ENCODE data around the gene PRSS12. TPM values are rescaled to one million over a fixed set of nuclear protein-coding genes. Genes with fewer than 3 reads are reported as not detected.

PRSS12 gene
- total RNA-seq, 1 experiment from 2014 or later = 15.6 TPM

DNA sequence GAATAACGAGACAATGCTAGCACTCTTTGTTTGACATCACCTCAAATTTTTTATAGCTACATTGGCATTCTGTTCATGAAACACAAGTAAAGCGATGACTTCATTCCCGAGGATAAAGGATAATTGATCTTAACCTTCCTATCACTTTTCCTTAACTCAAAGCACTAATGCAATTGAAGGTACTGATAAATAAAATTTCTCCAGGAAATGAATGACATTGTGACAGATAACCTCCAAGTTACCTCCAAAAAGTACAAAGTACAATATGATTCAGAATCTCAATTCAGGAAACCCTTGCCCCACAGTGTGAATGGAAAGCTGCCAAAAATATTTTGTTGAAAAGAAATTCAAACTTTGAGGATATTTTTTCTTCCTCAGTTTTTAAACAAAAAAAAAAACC, 1.8 kb downstream of the PRSS12 start:
- Histone ChIP-seq H3K27me3 (replicated peaks) (peaks cover 9% of the 10 kb centered on the region), H3K9me3 (replicated peaks) (no peaks in the 10 kb centered on the region), H3K36me3 (no peaks in the 10 kb centered on the region), H3K27ac (no peak overlapping the region), H3K4me3 (no peak overlapping the region), H3K4me1 (replicated peaks) (peaks cover 14% of the 10 kb centered on the region)
- no peak for DNase-seq (ENCODE audit: low read depth in 1 of 2, low spot score in 2 of 2)

DNA sequence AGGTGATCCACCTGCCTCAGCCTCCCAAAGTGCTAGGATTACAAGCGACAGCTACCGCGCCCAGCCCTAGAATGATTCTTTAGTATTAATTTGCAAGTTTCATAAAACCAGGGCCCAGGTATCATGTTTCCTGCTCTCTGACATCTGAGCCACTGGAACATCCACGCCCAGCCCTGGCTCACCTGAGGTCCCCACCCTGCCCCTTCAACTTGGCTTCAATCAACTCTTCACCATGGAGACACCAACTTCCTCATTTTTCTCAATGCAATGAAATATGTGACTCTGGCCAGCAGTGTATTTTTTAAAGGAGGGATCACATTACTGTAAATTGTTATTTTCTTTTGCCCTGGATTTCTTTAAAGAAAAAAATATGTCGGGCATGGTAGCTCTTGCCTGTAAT, 3.9 kb downstream of the PRSS12 start:
- H3K9me3 ChIP-seq (replicated peaks) = no peaks in the 10 kb centered on the region
- no peak overlapping the region for H3K4me3 ChIP-seq
- peaks cover 14% of the 10 kb centered on the region for H3K4me1 ChIP-seq (replicated peaks)
- DNase-seq (ENCODE audit: low read depth in 1 of 2, low spot score in 2 of 2) = no peak
- no peaks in the 10 kb centered on the region for H3K36me3 ChIP-seq
- no peak overlapping the region for H3K27ac ChIP-seq
- H3K27me3 ChIP-seq (replicated peaks) = peaks cover 9% of the 10 kb centered on the region

DNA sequence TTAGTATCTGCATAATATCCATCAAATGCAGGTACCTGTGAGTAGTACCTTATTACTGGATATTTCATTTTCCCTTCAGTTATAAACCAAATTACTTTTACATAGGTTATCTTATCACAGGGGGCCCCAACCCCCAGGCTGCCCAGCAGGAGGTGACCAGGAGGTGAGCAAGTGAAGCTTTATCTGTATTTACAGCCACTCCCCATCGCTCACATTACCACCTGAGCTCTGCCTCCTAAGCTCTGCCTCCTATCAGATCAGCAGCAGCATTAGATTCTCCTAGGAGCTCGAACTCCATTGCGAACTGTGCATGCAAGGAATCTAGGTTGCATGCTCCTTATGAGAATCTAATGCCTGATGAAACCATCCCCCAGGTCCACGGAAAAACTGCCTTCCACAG, 6.3 kb downstream of the PRSS12 start:
- Histone ChIP-seq H3K27ac (no peak overlapping the region), H3K36me3 (no peaks in the 10 kb centered on the region), H3K9me3 (replicated peaks) (no peaks in the 10 kb centered on the region), H3K4me1 (replicated peaks) (no peaks in the 10 kb centered on the region; the same call in 1 of the 2 replicates), H3K4me3 (no peak overlapping the region), H3K27me3 (replicated peaks) (peaks cover under 1% of the 10 kb centered on the region; the same call in 1 of the 2 replicates)
- DNase-seq (ENCODE audit: low read depth in 1 of 2, low spot score in 2 of 2) = no peak

DNA sequence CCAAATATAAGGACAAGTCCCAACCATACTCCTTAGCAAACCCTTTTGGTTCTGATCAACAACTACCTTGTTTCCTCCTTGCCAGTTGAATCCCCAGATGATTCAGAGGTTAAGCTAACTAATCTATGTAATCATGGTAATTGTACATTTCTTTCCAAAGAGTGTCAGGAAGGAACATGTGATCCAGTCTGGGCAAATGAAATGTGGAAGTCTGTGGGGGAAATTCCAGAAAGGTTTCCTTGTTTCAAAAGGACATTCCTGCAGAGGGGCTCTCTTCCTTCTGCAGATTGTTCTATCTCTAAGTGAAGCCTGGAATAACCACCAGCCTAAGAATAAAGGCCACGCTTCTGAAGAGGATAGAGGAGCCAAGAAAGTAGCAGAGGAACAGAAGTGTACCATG, 7.0 kb downstream of the PRSS12 start:
- H3K27me3 ChIP-seq (replicated peaks) = no peaks in the 10 kb centered on the region
- H3K36me3 ChIP-seq = no peaks in the 10 kb centered on the region
- no peaks in the 10 kb centered on the region for H3K9me3 ChIP-seq (replicated peaks)
- no peaks in the 10 kb centered on the region; the same call in 1 of the 2 replicates for H3K4me1 ChIP-seq (replicated peaks)
- H3K4me3 ChIP-seq = no peak overlapping the region
- H3K27ac ChIP-seq = no peak overlapping the region
- DNase-seq (ENCODE audit: low read depth in 1 of 2, low spot score in 2 of 2) = peak in 1 of 2 experiments; percentile 4

DNA sequence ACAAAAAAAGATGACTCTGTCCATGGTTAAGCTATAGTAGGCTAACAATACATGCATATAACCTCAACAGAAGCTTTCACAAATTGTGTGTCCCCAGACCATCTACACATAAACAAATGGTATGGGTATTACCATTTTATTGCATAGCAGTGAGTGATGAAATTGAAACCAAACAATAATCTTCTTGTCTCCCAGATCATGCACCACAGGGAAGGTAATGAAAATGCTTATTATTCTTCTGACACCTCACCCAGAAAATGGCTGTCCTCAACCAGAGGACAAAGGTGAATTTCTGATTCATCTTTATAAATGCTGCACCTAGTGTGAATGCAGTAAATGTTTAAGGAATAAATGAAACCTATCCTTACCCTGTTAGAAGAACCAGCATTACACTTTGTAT, 8.0 kb downstream of the PRSS12 start:
- Histone ChIP-seq H3K36me3 (no peaks in the 10 kb centered on the region), H3K4me1 (replicated peaks) (peaks cover 1% of the 10 kb centered on the region; the same call in 1 of the 2 replicates), H3K27ac (no peak overlapping the region), H3K9me3 (replicated peaks) (no peaks in the 10 kb centered on the region), H3K4me3 (no peak overlapping the region), H3K27me3 (replicated peaks) (no peaks in the 10 kb centered on the region)
- DNase-seq (ENCODE audit: low read depth in 1 of 2, low spot score in 2 of 2) = no peak

DNA sequence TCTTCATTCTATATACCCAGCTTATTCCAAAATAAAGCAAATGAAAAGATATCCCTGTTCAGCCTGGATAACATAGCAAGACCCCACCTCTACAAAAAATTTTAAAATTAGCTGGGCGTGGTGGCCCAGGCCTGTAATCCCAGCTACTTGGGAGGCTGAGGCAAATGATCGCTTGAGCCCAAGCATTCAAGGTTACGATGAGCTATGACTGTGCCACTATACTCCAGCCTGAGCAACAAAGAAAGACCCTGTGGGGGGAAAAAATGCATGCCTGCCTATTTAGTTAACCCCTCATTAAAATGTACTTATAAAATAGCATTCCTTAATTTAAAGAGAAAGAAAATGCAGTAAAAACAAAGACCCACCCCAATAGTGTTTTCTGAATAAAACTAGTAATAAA, 9.3 kb downstream of the PRSS12 start:
- H3K4me1 ChIP-seq (replicated peaks) = peaks cover 14% of the 10 kb centered on the region
- H3K27me3 ChIP-seq (replicated peaks) = no peaks in the 10 kb centered on the region
- no peak for DNase-seq (ENCODE audit: low read depth in 1 of 2, low spot score in 2 of 2)
- no peak overlapping the region for H3K4me3 ChIP-seq
- no peaks in the 10 kb centered on the region for H3K9me3 ChIP-seq (replicated peaks)
- no peak overlapping the region for H3K27ac ChIP-seq
- no peaks in the 10 kb centered on the region for H3K36me3 ChIP-seq

DNA sequence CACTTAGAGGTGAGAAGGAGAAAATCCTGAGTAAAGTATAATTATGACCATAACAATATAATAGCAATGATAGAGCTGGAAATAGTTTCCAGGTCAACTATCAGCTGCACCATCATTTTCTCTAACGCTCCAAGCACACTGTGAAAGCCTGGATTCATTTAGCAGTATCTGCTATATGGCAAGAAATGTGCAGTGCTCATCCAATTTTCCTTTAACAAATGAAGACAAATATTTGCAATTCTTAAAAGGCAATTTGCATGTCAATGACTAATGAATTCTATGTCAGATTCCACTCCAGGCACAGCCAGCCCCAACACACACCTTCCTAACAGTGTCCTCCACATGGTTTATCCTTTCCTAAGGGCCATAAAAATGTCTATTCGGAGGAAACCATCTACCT, 12.7 kb downstream of the PRSS12 start:
- H3K36me3 ChIP-seq = no peaks in the 10 kb centered on the region
- no peak overlapping the region for H3K4me3 ChIP-seq
- H3K9me3 ChIP-seq (replicated peaks) = no peaks in the 10 kb centered on the region
- no peaks in the 10 kb centered on the region for H3K27me3 ChIP-seq (replicated peaks)
- no peak for DNase-seq (ENCODE audit: low read depth in 1 of 2, low spot score in 2 of 2)
- peaks cover 22% of the 10 kb centered on the region for H3K4me1 ChIP-seq (replicated peaks)
- H3K27ac ChIP-seq = no peak overlapping the region

DNA sequence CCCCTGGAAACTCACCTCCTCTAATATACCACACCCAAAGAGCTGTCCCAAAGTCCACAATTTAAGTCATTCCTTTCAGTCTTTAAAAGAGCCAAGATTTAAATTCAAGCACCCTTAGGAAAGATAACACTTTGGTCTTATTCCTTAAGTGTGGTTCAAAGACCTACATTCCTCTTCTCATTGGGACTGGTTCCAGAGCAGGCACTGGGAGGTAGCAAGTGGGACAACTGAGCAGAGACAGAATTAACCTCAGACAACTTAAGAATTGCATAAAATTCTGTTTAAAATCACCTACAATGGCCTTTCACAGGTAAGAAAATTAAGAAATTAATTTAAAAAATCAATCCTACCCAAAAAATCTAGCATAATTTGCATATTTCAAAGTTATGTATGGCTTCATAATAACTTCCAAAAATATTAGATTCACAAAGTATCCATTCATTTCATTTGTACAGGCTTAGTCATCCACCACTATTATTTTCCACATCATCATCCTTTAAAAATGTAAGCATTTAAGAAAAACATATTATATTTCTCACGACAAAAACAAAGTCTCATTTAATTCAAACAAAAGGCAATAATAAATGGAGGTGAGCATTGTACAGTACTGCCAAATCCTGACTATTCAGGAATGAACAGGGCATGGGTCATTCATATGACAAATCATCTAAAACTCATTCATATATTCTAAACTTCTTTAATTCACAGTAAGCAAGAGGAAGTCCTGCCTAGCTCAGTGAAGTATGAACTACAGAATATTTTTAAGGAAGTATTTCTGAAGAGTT, 13.6 kb downstream of the PRSS12 start:
- Histone ChIP-seq H3K4me1 (replicated peaks) (peaks cover 22% of the 10 kb centered on the region), H3K27me3 (replicated peaks) (no peaks in the 10 kb centered on the region), H3K4me3 (no peak overlapping the region), H3K9me3 (replicated peaks) (no peaks in the 10 kb centered on the region), H3K36me3 (no peaks in the 10 kb centered on the region), H3K27ac (no peak overlapping the region)
- peak in 1 of 2 experiments; percentile 32 for DNase-seq (ENCODE audit: low read depth in 1 of 2, low spot score in 2 of 2)

DNA sequence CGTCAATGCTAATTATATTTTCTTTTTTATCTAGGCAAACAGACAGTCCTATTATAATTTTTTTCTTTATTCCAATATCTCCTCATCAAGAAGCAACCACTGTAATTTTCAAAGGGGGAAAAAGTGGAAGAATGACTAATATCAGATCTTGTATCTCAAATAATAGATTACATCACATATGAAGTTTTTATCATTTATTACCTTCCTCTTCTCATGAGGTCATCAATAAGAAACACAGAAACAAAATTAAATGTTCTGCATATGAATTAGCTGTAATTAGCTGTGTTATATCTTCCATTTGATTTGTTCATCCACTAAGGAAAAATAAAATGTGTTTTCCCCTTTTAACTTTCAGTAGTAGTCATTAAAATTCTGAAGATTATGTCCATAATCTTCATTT, 14.3 kb downstream of the PRSS12 start:
- peaks cover 22% of the 10 kb centered on the region for H3K4me1 ChIP-seq (replicated peaks)
- no peak overlapping the region for H3K27ac ChIP-seq
- no peak overlapping the region for H3K4me3 ChIP-seq
- H3K9me3 ChIP-seq (replicated peaks) = no peaks in the 10 kb centered on the region
- no peak for DNase-seq (ENCODE audit: low read depth in 1 of 2, low spot score in 2 of 2)
- H3K27me3 ChIP-seq (replicated peaks) = no peaks in the 10 kb centered on the region
- no peaks in the 10 kb centered on the region for H3K36me3 ChIP-seq

DNA sequence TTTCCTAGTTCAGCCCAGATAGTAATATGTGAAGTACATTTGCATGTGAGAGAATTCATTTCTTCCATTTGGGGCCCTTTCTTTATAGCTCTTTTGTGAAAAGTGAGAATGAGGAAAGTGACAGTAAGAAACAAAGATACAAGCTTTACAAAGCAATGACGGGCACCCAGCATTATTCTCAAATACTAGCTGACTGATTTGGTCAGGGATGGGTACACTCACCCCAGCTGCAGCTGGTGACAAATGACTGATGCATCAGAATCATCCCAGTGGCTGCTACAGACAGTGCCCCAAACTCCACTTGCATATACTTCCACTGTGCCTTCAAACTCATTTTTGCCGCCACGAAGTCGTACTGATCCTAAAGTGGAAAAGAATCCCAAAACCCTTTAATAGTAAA, 14.8 kb downstream of the PRSS12 start:
- peaks cover 22% of the 10 kb centered on the region for H3K4me1 ChIP-seq (replicated peaks)
- no peaks in the 10 kb centered on the region for H3K9me3 ChIP-seq (replicated peaks)
- no peak overlapping the region for H3K27ac ChIP-seq
- no peaks in the 10 kb centered on the region for H3K36me3 ChIP-seq
- H3K27me3 ChIP-seq (replicated peaks) = no peaks in the 10 kb centered on the region
- DNase-seq (ENCODE audit: low read depth in 1 of 2, low spot score in 2 of 2) = no peak
- no peak overlapping the region for H3K4me3 ChIP-seq

DNA sequence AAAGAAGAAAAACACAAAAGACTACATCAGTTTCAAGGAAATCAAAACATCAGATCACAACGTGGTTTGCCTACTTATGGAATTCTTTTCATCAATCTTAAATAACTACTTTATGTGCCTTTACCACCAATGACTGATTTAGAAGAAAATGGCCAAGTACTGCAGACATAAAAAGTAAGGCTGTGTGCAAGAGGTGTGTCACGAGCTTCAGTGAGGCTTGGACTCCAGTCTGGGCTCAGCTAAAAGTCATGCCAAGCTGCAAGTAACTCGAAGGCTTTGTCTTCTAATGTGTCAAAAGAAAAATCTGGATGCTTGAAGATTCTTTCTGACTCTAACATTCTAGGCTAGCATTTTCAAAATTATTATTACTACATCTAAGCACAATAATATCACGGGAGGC, 17.0 kb downstream of the PRSS12 start:
- DNase-seq (ENCODE audit: low read depth in 1 of 2, low spot score in 2 of 2) = no peak
- H3K27me3 ChIP-seq (replicated peaks) = no peaks in the 10 kb centered on the region
- no peak overlapping the region for H3K4me3 ChIP-seq
- H3K4me1 ChIP-seq (replicated peaks) = peaks cover 22% of the 10 kb centered on the region
- no peak overlapping the region for H3K27ac ChIP-seq
- H3K36me3 ChIP-seq = no peaks in the 10 kb centered on the region
- no peaks in the 10 kb centered on the region for H3K9me3 ChIP-seq (replicated peaks)

DNA sequence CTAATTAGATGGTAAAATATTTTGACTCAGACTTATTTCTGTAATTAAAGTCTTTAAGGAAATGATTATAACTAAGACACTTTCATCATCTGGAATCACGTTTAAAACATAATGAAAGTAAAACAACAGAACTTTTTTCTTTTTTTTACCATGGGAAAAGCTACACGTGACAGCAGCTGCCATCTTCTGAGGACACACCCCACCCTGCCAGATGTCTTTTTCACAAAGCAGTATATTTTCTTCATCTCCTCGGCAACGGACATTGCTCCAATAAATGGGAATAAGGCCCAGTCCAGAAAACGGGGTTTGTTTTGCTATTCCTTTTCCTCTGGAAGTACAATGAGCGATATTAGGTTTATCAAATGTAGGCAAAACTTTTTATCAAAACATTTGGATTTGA, 17.5 kb downstream of the PRSS12 start:
- Histone ChIP-seq H3K9me3 (replicated peaks) (no peaks in the 10 kb centered on the region), H3K27ac (no peak overlapping the region), H3K4me3 (no peak overlapping the region), H3K36me3 (no peaks in the 10 kb centered on the region), H3K27me3 (replicated peaks) (no peaks in the 10 kb centered on the region), H3K4me1 (replicated peaks) (peaks cover 22% of the 10 kb centered on the region)
- no peak for DNase-seq (ENCODE audit: low read depth in 1 of 2, low spot score in 2 of 2)

DNA sequence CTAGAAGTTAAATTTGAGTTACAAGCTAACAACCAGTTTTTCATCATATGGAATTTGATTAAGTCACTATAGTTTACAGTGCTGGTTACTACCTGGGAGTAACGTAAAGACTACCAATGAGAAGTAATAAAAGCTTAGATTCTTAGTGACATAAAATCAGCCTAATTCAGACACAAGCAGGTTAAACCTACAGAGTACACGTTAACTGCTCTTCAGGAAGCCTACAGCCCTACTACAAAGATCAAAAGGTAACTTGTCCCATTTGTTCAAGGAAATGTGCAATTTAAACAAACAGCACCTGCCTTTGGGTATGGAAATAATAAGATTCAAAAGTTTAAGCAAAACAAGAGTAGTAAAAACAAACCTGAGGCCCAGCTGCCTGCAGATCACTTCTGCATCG, 21.5 kb downstream of the PRSS12 start:
- Histone ChIP-seq H3K36me3 (no peaks in the 10 kb centered on the region), H3K4me1 (replicated peaks) (no peaks in the 10 kb centered on the region), H3K27me3 (replicated peaks) (no peaks in the 10 kb centered on the region), H3K4me3 (no peak overlapping the region), H3K27ac (no peak overlapping the region), H3K9me3 (replicated peaks) (no peaks in the 10 kb centered on the region)
- DNase-seq (ENCODE audit: low read depth in 1 of 2, low spot score in 2 of 2) = no peak

DNA sequence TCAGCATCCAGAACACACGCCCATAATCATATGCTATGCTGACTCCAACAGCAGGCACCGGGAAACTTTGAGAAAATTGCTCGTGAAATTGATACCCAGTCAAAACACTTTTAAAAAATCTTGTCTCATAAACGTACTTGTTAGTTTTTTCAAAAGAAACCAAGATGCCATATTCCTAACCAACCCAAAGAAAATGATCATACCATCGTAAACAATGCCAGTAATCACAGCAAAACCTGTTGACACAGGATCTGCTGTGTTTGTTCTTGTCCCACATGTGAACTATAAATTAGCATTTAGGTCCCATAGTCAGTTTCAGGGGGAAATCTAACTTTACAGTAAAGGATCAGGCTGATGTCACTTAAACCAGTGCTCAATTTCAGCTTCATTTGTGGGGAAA, 23.0 kb downstream of the PRSS12 start:
- no peaks in the 10 kb centered on the region for H3K27me3 ChIP-seq (replicated peaks)

More for the DNA sequence above, 23.0 kb downstream of the PRSS12 start:
- no peak for DNase-seq (ENCODE audit: low read depth in 1 of 2, low spot score in 2 of 2)
- H3K9me3 ChIP-seq (replicated peaks) = no peaks in the 10 kb centered on the region
- no peak overlapping the region for H3K27ac ChIP-seq
- H3K4me1 ChIP-seq (replicated peaks) = no peaks in the 10 kb centered on the region
- H3K36me3 ChIP-seq = no peaks in the 10 kb centered on the region
- H3K4me3 ChIP-seq = no peak overlapping the region

All from SJSA1 (cell line).